GM18867 (cell line): Measurements from ENCODE around the gene HLA-B.
A peak's percentile ranks its signal among the peaks of the same experiment; 100 is the strongest.
"Not testable (repeated sequence)": the region's sequence is repeated elsewhere in the genome, so short reads cannot be mapped to it uniquely, and the experiment has no call there.

Experiments used
- ATAC-seq: cut with Tn5 transposase; IDR thresholded peaks from one replicate; pipeline ENCODE4 v1.9.1; 2021; ENCODE audit warnings: mild to moderate bottlenecking, moderate library complexity; ENCODE audit not compliant: unreplicated experiment

HLA-B gene

DNA sequence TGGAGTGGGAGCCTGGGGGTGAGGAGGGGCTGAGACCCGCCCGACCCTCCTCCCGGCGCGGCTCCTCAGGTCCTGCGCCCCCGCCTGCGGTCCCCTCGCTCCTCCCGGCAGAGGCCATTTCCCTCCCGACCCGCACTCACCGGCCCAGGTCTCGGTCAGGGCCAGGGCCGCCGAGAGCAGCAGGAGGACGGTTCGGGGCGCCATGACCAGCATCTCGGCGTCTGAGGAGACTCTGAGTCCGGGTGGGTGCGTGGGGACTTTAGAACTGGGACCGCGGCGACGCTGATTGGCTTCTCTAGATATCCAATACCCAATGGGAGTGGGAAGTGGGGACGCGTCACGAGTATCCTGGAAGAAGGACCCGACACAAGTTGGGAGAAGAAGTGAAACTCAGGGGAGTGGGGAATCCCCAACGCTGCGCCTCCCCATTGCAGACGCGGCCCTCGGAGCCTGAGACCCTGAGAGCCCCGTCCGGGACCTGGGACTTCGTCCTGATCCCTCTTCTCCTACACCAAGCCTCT lies at the start of gene HLA-B:
Gene HLA-B, minus strand, starts transcription at position 234 of the 521 bp plus-strand sequence. Its CDS starts 21 bp downstream, at position 213.
- peak; percentile 78 for ATAC-seq

DNA sequence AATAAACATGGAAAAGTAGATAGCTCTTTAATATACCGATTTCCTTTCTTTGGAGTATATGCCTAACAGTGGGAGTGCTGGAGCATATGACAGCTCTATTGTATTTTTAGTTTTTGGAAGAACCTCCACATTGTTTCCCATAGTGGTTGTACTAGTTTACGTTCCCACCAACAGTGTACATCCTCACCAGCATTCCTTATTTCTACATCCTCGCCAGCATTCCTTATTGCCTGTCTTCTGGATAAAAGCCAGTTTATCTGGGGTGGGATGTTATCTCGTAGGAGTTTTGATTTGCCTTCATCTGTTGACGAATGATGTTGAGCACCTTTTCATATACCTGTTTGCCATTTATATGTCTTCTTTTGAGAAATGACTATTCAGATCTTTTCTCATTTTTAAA lies 49.0 kb upstream of the HLA-B start:
- no peak for ATAC-seq

DNA sequence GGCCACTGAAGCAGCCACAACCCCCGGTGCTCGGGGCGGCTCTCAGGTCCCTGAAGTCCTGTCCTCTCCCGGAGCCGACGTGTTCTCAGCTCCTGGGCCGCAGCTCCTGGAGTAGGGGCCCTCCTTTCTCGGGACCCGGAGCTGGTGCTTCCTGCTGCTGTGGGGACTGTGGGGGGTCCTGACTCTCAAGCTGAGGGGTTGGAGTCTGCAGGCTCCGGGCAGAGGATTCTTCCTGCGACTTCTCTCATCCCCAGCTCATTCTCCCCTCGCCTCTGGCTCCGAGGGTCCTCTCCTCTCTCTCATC lies 47.0 kb upstream of the HLA-B start:
- not testable (repeated sequence) for ATAC-seq

DNA sequence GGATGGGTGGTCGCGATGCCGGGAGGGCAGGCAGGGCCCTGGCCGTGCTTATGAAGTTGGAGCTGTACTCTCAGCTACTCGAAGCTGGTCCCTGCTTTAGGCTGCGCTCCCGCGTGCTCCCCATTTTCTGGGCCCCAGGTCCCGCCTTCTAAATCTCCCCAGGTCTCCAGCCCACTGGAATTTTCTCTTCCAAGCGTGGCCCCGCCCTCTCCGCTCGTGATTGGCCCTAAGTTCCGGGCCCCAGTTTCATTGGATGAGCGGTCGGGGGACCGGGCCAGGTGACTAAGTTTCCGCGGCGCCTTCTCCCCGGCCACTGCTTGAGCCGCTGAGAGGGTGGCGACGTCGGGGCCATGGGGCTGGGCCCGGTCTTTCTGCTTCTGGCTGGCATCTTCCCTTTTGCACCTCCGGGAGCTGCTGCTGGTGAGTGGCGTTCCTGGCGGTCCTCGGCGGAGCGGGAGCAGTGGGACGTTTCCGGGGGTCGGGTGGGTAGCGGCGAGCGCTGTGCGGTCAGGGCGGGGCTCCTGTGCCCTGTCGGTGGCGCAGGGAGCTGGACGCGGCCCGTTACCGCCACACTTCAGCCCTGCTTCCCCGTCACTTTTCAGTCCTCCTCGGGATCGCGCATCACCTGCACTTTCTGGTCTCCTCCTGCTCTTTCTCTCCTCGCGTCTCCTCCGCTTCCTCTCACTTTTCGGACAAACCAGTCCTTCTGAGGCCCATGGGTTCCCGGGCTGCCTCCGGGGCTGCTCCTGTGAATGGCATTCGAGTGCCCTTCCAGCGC lies 46.5 kb upstream of the HLA-B start, which contains the start of gene MICA:
Gene MICA, plus strand, starts transcription at position 313 of the 778 bp plus-strand sequence. Its CDS starts 38 bp downstream, at position 351.
- ATAC-seq = peak; percentile 58

GRCh38 chr6:31402324-31403282 lies 45.6 kb upstream of the HLA-B start:
- peak; percentile 2 for ATAC-seq

GRCh38 chr6:31401403-31401802 lies 44.4 kb upstream of the HLA-B start:
- ATAC-seq = no peak

DNA sequence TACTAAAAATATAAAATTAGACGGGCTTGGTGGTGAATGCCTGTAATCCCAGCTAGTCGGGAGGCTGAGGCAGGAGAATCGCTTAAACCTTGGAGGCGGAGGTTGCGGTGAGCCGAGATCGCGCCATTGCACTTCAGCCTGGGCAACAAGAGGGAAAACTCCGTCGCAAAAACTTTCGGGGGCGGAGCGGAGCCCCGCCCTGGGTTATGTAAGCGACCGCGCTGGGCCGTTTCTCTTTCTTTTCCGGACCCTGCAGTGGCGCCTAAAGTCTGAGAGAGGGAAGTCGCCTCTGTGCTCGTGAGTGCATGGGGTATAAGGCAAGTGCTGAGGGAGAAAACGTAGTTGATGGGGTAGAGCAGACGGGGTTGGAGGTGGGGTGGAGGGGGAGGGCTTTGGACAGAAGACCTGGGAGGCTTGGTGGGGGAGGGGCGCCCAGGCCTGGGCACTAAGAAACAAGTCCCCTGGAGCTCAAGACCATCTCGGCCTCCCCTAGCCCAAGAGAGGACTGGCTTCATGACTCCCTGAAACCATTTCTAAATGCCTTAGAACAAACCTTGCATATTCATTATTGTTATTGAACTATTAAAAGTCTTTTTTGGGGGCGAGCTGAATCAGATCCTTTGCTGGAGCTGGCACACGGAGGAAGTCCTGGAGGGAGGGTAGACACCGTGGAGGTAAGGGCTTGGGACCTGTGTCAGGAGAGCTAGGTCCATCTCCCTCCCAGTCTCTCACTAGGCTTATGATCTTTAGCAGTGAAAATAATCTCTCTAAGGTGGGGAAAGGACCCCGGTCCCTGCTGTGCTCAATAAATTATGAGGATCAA lies 43.7 kb upstream of the HLA-B start:
- ATAC-seq = peak; percentile 39

- ATAC-seq = peak; percentile 32
Observed at GRCh38 chr6:31399589-31400466, 42.8 kb upstream of the HLA-B start.

DNA sequence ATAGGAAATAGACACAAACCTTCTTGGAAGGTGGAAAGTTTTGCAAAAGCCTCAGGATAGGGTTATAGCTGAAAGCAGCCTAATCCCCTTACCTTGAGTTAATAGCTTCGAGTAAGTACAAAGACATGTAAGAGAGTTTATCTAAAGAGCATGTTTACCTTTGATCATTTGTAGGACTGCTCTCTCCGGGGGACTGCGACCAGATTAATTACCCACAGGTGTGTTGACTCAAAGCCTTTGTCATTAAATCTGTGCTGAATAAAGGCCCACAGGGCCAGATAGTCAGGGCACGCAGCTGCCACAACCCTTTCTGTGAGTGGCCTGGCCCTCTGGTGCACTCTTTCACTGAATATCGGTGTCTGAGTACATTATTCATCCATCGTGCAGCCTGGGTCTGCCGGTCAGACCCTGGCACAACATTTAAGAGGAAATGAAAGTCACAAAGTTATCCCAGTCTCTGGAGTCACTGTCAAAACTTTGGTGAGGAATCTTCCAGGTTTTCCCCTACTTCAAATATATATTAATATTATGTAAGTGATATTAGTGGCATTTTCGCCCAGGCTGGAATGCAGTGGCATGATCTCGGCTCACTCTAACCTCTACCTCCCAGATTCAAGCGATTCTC lies 41.0 kb upstream of the HLA-B start:
- no peak for ATAC-seq

- ATAC-seq = not testable (repeated sequence)
Observed at GRCh38 chr6:31397153-31397499, 40.1 kb upstream of the HLA-B start.

GRCh38 chr6:31396422-31397152 lies 39.6 kb upstream of the HLA-B start:
- no peak for ATAC-seq

DNA sequence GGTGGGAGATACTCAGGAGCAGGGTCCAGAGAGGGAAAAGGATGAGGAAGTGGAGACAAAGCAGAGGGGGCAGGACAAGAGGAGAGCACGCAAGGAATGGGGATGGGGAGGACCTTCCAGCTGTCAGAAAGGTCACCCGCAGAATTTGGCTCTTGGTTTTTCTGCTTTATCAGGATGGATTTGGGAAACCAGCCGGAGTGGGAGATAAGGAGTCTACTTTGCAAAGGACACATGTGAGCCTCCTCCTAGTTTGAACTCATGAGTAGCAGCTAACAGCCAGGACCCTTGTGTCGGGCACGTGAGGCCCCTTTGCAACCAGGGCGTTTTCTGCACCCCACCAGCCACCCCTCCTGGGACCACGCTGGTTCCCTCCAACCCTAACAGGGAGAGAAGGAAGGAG lies 38.9 kb upstream of the HLA-B start:
- ATAC-seq = no peak

GRCh38 chr6:31394381-31394780 lies 37.4 kb upstream of the HLA-B start:
- no peak for ATAC-seq

DNA sequence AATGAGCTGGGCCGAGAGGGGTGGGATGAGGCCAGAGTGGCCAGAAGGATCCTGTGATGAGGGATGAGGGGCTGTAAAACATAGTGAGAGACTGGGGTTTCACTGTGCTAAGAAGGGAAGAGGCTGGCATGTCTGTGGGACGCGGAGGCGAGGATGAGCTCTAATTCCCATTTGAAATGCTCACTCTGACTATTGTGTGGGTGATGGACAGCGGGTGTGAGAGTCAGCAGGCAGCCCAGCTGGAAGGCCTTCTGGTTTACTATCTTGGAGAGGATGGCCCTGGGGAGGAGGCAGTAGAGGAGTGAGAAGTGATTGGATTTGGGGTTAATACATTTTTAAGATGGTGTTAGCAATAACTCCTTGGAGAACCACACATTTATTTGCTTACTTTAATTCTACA lies 37.0 kb upstream of the HLA-B start:
- no peak for ATAC-seq

DNA sequence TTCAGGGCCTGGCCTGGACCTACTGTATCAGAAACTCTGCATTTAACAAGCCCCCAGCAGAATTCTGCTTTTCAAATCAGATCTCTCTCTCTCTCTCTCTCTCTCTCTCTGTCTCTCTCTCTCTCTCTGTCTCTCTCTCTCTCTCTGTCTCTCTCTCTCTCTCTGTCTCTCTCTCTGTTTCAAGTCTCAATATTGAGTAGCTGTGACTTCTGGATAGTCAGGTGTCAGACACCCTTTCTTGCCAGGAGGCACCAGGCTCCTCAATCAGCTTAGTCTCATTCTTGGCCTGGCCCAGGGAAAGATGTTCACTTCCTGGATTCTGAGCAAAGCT lies 32.8 kb upstream of the HLA-B start:
- ATAC-seq = not testable (repeated sequence)

- not testable (repeated sequence) for ATAC-seq
Observed at GRCh38 chr6:31388916-31389801, 32.2 kb upstream of the HLA-B start.

DNA sequence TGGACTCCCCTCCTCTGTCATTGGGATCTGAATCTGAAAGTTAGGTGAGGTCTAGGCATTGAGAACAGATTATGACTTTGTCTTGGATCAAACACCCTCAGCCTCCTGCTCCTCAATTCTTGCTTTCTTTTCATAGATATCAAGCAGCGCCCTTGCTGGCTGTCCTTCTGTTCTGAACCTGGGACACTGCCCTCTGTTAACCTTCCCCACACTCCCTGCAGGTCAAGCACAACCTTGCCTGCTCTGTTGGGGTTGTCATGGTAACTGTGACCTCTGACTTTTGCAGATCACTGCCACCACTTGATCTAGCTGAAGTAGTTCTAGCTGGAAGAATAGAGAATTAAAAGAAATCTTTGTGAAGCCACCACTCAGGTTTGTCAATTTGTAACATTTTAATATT lies 30.0 kb upstream of the HLA-B start:
- ATAC-seq = no peak

- ATAC-seq = no peak
Observed at GRCh38 chr6:31386099-31386498, 29.1 kb upstream of the HLA-B start.
